Tongue (tissue), 2 donors: ENCODE measurements around the gene HOXC6. TPM values are rescaled to one million over a fixed set of nuclear protein-coding genes. Genes with fewer than 3 reads are reported as not detected.

Experiments
- DNase-seq: peaks from one replicate; pipeline ENCODE4 v3.0.0-alpha.2; 2015
- total RNA-seq: library from RNA; depleted of rRNA; stranded (reverse); fragments of >200 nt; gene quantifications from one replicate; pipeline ENCODE4 v1.2.3, GENCODE V29; 2014

The HOXC6 gene
- total RNA-seq, 1 donor from 2014 or later: not detected

DNA sequence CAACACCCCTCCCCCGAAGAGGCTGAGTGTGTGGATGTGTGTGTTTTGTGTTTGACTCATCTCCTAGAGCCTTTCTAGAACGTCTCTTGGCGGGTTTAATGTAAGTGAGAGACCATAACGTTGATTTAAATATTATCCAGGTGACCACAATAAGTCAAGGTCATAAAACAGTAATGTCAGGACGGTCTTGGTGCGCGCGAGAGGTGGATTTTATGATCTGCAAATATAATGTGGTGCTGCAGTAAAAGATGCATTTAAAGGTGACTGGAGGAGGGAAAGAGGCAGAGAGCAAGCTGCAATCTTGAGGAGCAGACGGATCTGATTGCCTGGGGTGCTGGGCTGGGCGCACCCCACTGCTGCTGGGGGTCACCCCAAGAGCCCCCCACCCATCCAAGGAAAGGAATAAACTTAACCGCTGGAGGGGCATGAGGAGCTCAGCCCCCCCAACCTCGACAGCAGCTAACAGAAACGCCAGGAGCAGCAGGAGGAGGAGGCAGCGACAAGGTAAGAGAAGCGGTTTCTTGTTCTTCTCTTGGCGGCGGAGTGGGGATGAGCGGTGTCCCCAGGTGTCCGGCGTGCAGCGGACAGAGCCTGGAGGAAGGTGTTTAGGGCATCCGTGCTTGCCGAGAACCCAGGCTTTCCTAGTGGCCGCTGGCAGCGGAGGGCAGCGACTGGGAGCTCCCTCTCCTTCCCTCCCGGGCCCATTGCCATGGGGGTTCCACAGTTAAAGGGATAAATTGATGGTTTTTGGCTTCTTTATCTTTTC, 37.7 kb upstream of the HOXC6 start:
- no peak for DNase-seq

DNA sequence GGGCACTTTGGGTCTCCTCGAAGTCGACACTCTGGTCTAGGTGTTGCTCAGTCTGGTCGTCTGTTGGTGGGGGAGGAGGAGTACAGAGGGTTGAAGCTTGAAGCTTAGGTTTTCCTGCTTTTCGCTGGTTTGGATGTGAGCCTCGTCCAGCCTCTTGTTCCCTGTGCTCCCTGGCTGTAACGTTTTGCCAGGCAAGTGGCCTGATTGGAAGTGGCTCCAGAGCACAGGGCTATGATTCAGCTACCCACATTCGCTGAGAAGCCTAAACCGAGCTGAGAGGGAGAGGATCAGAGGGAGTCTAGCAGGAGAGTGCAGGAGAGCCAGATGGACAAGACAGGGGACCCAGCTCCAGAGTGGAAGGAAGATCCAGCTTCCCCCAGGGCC, 37.2 kb upstream of the HOXC6 start:
- DNase-seq: no peak

DNA sequence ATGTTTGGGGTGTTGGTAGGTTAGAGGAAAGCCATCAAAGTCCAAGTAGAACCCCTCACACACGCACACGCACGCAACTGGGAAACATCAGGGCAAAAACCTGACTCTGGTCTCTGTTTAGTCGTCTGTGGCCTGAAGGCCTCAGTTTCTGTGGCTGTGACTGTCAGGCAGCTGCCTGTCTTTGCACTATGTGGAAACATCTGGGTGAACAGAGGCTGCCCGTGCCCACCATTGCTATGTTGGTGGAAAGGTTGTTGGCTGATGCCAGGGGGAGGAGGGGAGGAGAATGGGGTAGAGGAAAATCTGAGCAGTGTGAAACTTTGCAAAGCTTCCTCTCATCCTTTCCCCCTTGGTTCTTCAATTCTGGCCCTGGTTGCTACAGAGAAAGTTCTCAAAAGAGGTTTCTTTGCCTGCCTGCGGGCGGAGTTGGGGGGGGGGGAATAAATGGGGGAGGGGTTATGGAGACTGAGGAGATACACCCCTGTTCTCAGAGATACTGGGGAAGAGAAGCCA, 35.8 kb upstream of the HOXC6 start:
- no peak for DNase-seq

DNA sequence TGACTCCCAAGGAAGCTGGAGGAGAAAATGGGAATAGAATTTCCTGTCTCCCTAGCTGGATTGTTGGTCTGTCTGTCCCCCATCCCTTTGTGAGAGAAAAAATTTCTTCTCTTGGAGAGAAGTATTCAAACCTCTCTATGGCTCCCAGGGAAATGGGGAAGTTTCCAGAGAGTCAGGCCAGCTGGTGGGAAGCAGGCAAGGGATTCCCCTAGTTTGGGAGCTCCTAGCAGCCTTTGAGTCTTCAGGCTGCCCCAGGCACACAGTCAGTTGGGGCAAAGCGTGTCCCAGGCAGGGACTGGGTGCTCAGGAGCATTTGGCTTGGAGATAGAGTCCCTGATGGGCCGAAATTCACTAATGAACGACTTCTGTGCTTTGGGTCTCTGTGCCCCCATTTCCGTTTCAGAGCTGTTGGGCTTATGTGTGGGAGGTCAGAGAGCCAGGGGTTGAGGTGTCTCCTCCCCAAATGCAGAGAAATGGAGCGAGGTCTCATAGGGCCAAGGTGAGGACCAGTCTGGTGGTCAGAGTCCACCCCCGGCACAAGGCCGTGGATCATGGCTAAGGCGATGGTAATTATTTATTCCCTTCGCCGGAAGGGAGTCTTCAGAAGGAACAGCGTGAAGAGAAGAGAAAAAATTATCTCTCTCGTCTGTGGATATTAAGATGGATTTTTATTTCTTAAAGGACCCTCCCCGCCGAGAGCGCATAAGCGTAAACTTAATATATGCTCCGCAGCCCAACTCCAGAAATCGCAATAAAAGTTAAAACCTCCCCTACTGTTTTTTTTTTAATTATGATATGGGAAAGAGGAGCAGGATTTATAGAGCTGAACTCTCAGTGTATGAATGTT, 34.9 kb upstream of the HOXC6 start:
- no peak for DNase-seq

DNA sequence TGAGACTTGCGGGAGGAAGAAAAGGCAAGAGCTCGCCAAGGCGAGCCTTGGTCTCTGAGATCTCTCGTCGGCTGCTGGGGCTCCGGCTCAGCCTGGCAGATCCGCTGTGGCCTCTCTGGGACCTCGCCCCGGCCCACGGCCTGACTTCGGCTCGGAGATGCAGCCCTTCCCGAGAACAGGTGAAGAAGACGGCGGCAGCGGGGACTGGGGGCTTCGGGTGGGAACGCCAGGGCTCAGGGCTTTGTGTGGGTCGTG, 34.3 kb upstream of the HOXC6 start:
- DNase-seq: no peak

DNA sequence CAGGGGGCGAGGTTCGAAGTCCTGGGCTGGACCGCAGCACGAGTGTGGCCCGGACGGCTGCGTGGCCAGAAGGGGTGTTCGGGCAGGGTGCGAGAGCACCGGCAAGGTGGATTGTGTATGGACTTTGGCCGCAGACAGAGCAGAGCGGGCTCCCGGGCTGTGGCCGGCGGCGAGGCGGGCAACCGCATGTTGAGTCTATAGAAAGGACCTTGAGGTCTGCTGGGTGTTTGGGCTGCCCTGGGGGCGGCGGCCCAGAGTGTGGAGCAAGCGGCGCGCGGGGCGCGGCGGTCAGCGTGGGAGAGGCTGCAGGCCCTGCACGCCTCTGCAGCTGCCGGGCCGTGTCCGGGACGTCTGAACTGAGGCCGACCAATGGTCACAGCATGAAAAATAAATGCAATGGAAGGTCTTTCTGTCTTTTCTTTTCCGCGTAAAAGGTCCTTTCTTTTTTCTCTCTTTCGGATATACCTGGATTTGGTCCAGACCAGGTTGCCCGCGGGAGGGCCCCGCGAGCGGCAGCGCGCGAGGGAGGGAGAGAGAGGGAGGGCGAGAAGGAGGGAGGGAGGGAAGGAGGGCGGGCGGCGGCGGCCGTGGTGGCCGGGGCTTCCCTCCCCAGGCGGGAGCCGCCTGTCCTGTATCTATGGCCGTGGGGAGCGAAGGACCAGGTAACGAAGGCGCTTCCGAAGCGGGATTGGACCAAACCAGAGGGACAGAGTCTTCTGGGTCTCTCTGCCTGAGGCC, 33.8 kb upstream of the HOXC6 start:
- DNase-seq: no peak

DNA sequence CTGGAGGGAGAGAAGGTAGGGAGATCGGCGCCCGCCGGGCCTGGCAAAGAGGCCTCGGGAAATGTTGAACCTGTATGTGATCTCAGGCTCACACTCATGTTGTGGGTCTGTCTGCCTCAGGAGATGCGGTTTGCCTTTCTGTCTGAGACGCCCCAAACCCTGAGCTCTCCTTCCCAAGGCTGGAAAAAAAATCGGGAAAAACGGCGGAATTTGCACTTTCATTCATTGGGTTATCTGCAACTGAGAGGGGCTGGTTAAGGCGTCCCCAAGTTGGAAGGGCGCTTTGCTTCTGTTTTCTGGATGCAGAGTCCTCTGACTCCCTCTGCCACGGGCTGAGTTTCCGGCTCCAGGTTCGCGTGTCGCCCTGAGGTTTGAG, 33.2 kb upstream of the HOXC6 start:
- DNase-seq: no peak

DNA sequence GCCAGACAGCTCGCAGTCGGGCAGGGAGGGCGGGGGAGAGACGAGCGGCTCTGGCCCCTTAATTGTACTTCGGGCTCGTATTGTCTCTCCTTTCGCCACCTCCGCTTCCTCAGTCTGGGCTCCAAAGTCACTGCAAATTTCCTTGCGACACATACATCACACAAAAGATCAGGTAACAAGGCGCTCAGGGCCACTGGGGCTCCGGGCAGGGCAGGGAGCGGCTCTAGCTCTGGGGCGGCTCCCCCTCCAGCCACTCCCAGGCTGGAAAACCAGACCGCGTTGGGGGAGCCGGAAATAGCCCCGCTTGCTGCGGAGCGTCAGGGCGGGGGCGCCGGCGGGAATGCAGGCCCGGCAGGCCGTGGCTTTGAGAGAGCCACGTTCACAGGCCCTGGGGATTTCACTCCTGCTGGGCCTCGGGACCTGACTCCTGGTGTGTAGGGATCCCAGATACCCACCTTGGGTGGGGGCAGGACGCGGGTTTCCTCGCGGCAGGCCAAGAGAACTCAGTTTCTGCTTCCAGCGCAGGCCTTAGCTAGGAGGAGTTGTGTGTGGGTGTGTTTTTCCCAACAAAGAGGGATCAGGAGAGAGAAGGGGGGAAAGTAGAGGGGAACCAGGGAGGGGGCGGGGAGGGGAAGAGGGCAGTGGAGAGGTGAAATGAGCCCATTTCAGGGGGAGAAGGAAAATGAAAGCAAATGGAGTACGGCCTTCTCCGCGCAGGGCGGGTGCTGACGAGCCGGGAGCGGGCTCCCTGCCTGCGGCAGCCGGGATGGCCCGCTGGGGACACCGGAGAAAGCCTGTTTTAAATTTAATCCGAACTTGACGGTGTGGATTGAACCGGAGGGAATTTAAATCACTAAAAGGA, 32.6 kb upstream of the HOXC6 start:
- no peak for DNase-seq

DNA sequence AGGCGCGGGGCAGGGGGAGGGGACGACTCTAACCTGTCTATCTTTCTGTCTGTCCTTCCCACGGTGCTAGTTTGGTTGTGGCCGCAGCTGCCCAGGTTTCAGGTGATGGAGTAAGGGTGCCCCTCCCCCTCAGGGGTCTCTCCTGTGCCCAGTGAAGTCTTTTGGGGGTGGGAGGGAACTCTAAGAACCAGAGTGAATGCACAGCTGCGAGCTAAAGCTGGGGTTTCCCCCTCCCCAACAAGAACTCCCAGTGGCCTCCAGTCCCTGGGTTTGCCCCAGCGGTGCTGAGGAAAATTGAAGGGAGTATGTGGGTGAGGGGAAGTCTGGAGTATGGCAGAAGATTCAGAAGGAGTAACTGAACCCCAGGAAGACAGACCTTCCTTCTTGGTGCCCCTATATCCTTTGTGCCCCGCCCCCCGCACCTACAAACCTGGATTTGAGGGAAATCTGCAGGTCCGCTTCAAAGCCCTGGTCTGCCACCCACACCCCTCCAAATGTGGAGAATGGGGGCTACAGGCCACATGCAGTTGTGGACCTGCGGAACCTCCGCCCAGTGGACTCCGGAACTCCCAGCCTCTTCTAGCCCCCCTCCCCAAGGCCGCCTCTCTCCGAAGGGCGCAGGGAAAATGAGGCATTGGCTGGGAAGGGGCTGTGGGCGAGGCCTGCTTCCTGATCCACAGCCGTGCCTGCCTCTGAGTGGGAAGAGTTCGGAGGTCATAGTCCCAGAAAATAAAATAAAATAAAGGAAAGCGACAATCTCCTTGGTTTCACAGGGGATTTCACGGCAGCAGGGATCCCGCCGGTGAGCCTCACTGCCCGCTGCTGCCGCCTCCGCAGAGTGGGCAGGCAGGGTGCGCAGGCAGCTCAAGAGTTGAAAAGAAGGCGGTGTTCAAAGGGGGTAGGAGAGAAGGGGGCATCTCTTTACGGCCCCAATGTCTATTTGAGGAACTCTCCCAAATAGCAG, 31.7 kb upstream of the HOXC6 start:
- DNase-seq: no peak

DNA sequence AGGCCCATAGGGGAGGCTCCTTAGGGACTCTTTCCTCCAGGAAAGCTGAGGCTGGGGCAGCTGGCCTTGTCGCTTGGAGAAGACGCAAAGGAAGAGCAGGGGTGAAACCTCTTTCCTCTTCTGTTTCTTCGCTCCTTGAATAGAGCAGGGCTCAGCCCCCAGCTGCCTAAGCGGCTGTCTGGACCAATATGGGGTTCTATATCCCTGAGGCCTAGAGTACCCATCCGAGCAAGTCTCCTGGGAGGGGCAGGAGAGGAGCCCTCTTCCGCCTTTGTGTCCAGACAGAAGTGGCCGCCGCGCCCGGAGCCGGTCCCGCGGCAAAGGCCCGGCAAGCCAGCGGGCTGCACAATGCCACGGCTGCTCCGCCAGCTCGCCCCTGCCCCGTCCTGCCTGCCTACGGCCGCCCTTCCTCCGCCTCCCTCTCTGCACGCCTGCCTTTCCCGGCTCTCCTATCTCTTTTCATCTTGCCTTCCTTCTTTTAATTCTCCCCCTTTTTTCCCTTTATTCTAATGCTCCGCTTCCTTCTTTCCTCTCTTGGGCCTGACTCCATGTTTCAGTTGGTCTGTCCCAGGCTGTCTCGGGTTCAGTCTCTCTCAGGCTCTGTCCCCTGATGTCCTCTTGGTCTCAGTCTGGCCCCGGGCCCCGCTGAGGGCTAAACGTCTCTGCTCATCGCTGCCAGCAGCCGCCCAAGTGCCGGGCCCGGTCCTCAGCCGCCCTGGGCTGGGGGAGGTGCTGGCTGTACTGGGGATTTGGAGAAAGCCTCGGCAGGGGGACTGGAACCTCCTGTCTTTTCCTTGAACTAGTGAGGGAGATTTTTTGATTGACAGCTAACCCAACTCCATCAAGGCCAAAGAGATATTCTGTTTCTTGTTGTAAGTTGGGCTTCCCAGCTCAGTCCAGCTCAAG, 30.8 kb upstream of the HOXC6 start:
- DNase-seq: no peak

DNA sequence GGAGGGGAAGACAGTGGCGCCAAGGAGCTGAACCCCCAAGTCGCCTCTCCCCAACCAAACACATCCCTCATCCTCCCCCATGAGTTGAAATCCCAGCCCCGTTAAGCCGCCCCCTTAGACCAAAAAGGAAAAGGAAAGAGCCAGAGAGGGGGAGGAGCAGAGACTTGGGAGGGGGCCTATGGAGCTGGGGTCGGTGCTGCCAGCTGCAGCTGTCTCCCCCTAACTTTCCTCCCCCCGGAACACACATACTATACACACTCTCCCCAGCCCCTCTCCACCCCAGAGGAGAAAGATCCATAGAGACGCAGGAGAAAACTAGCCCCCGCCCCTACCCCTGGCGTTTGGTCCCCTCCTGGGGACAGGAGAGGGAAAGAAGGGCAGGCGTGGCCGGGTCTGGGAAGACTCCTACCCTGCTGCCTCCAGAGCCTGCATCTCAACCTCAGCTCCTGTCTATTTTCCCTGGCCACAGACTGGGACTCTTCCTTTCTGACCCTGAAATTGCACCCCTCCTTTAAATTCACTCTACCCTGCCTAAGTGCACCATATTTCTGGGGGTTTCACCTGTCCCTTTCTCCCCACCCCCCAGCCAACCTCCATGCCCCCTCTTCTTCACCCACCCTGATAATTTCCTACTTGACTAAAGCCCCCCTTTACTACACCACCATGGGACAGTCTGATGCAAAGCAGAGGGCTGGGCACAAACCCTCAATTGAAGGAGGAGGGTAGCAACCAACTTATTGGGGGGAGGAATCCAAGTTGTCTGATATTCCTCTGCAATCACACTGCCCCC, 29.9 kb upstream of the HOXC6 start:
- no peak for DNase-seq

DNA sequence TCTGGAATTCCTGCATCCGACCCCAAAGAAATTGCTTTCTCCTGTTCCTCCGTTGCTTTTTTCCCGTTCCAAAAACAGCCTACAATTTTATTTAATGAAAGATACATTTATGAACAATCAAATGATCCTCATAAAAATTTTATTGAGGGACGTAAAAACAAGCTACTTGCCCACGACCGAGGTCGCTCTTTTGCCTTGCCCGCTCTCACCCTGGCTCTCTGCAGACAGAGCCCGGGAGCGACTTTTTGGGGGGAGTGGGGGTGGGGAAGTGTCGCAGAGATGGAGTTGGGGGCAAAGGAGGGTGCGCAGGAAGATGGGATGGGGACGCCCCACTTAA, 29.4 kb upstream of the HOXC6 start:
- no peak for DNase-seq

DNA sequence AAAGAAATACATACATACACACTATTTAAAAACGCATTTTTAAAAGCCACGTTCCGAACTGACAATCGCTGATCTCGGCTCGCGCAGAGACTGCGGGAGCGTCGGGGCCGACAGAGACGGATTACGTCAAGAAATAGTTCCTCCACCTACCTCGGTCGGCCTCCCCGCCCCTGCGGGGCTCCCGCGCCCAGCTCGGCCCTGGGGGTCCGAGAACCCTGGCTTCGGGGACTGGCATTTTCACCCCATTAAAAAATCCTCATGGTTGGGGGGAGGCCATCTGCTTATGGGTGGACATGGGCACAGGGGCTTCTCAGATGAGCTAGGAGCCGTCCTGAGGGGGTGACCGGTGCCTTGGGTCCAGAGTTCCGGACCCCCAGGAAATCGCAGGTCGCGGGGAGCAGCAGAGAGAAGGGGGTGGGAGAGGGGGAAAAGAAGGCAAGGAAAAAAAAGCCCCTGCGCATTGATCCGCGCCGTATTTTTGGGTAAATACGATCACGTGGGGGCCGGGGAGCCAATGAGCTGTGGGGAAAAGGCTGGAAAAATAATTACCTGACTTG, 28.6 kb upstream of the HOXC6 start:
- no peak for DNase-seq

DNA sequence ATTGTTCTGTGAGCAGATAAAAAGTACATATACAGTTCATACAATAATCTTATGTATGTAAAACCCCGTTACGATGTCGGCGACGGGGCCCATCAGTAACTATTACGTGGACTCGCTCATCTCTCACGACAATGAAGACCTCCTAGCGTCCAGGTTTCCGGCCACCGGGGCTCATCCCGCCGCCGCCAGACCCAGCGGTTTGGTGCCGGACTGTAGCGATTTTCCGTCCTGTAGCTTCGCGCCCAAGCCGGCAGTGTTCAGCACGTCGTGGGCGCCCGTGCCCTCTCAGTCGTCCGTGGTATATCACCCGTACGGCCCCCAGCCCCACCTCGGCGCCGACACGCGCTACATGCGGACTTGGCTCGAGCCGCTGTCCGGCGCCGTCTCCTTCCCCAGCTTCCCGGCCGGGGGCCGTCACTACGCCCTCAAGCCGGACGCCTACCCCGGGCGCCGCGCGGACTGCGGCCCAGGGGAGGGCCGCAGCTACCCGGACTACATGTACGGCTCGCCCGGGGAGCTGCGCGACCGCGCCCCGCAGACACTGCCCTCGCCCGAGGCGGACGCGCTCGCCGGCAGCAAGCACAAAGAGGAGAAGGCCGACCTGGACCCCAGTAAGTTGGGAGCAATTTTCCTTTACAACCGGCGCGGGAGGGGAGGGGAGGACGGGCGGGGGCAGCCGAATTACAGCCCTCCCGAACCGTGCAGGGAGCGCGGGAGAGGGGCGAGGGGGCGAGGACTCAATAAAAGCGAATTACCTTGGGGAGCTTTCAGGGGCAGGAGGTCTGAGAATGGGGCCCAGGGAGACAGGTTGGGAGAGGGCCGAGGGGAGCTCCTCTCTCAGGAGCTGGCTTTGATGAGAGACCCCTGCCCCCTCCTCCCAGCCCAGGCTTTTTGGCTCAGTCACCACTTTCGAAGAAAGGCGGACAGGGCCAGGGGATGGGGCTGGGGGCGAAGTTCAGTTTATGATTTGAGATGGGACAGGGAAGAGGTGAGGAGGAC, 27.8 kb upstream of the HOXC6 start, which contains the start of gene HOXC9:
Gene HOXC9 (plus strand): TSS at position 46 of the 999 bp plus-strand sequence. CDS start 28 bp downstream, at position 74.
- no peak for DNase-seq

DNA sequence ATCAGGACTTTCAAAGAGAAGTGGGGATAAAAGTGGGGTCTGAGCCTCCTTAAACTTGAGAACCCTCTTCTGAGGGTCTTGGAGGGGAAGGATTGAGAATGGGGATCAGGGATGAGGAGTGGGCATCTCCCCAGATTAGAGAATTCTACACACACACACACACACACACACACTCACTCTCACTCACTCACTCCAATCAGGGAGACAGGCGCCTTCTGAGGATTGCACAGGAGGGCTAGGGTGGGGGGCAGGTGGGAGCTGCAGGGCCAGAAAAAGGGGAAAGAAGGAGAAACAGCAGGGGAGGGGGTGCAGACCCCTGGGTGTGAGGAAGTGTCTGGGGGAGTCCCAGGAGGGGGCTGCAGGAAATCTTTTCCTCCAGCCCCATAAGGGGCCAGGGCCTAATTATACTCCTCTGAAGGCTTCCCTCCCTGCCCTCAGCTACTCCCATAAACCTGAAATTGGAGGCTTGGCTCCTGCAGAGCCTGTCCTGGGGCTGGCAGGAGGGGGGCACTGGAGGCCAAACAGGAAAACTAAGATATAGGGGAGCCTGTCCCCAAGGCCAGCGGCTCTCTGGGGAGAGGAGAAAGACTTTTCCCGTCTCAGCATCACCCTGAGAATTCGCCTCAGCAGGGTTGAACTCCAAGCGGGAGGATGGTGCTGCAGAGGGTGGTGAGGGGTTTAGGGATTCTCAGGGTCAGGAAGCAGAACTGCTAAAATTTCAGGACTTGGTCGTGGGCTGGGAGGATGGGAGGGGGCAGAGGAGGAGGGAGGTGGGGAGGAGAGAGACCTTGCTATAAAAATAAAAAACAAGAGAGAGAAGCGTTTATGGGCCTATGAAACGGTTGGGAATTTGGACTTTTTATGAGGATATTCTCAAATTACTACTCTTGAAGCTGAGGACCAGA, 26.7 kb upstream of the HOXC6 start:
- DNase-seq: no peak

DNA sequence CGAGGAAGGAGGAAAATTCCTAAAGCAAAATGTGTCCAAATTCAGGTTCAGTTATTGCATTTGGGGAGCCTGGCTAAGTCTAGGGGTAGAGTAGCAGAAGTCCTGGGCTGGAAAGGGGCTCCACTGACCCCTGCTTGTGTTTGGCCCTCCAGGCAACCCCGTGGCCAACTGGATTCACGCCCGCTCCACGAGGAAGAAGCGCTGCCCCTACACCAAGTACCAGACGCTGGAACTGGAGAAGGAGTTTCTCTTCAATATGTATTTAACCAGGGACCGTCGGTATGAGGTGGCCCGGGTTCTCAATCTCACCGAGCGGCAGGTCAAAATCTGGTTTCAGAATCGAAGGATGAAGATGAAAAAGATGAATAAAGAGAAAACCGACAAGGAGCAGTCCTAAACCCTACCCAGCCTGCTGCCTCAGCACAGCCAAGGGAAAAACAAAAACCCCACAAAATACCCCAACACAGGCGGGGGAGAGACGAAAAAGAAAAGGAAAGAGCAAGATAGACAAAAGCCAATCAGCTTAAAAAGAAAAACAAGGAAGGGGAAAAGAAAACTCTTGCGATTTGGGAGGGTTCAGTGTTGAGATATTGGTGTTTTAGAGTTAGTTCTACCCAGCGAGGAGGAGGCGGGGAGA, 25.8 kb upstream of the HOXC6 start:
- DNase-seq: no peak
